Measurements from ENCODE around the gene SIK3. TPM values are rescaled to one million over a fixed set of nuclear protein-coding genes. Genes with fewer than 3 reads are reported as not detected.

The SIK3 gene
- total RNA-seq, 1 experiment from 2014 or later, result 17.4 TPM

DNA sequence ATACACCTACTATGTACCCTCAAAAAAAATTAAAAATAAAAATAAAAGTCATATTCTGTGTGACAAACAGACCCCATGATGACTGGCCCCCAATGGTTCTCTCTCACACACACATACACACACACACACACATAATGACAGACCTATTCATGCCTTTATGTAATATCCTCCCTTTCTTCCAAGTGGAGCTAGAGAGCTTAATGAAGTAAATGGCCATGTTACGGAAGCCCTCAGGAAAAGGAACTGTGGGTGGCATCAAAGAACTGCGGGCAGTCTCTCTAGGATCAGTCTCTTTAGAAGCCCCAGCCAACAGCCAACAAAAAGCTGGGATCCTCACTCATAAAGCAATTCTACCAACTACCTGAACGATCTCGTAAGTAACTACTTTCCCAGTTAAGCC lies 125.5 kb downstream of the SIK3 start:
- CTCF ChIA-PET, result interaction anchor here (0.5 kb wide), 1 partner anchor 158 kb away, joined by 6 read pairs; no protein-coding TSS in a partner anchor
- no TSS peak for BruUV-seq (replicated peaks)
- Mint-ChIP-seq H3K4me3 (ENCODE audit: low read depth, unreplicated experiment) (no peak overlapping the region), H3K36me3 (ENCODE audit: insufficient read depth, unreplicated experiment) (no peaks in the 10 kb centered on the region), H3K9me3 (ENCODE audit: low read depth, unreplicated experiment) (no peaks in the 10 kb centered on the region), H3K27ac (ENCODE audit: unreplicated experiment) (no peak overlapping the region), H3K4me1 (ENCODE audit: low read depth, unreplicated experiment) (no peaks in the 10 kb centered on the region), H3K27me3 (ENCODE audit: unreplicated experiment) (no peaks in the 10 kb centered on the region)
- no peak for DNase-seq
- TF ChIP-seq CTCF (IDR thresholded peaks at IDR 0.05; ENCODE audit: unreplicated experiment), result no peak
- intact Hi-C loops (cut with micrococcal nuclease; ENCODE audit: unreplicated experiment), result no loop called here

GRCh38 chr11:116970485-116971292 lies 127.5 kb downstream of the SIK3 start:
- H3K36me3 Mint-ChIP-seq (ENCODE audit: insufficient read depth, unreplicated experiment), result no peaks in the 10 kb centered on the region
- no peaks in the 10 kb centered on the region for H3K27me3 Mint-ChIP-seq (ENCODE audit: unreplicated experiment)
- no peak overlapping the region for H3K4me3 Mint-ChIP-seq (ENCODE audit: low read depth, unreplicated experiment)
- TF ChIP-seq CTCF (IDR thresholded peaks at IDR 0.05; ENCODE audit: unreplicated experiment), result no peak
- DNase-seq, result no peak
- CTCF ChIA-PET, result no interaction called here
- no peaks in the 10 kb centered on the region for H3K9me3 Mint-ChIP-seq (ENCODE audit: low read depth, unreplicated experiment)
- no peaks in the 10 kb centered on the region for H3K4me1 Mint-ChIP-seq (ENCODE audit: low read depth, unreplicated experiment)
- intact Hi-C loops (cut with micrococcal nuclease; ENCODE audit: unreplicated experiment), result no loop called here
- BruUV-seq (replicated peaks), result no TSS peak
- H3K27ac Mint-ChIP-seq (ENCODE audit: unreplicated experiment), result no peak overlapping the region

DNA sequence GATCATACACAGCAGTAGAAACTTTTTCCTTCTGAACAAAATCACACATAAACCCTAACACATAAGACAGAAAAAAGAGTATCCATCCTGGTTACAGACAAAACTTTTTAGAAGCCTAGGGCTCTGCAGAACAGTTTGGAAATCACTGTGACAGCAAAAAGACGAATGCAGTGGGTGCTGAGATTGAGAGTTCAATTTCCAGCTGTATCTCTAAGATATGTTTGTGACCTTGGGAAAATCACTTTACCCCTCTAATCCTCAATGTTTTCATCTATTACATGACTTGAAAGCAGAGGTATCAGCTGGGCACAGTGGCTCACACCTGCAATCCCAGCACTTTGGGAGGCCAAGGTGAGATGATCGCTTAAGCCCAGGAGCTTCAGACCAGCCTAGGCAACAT lies 128.5 kb downstream of the SIK3 start:
- Mint-ChIP-seq H3K36me3 (ENCODE audit: insufficient read depth, unreplicated experiment) (no peaks in the 10 kb centered on the region), H3K27ac (ENCODE audit: unreplicated experiment) (no peak overlapping the region), H3K4me3 (ENCODE audit: low read depth, unreplicated experiment) (no peak overlapping the region), H3K27me3 (ENCODE audit: unreplicated experiment) (no peaks in the 10 kb centered on the region), H3K9me3 (ENCODE audit: low read depth, unreplicated experiment) (no peaks in the 10 kb centered on the region), H3K4me1 (ENCODE audit: low read depth, unreplicated experiment) (no peaks in the 10 kb centered on the region)
- no peak for TF ChIP-seq CTCF (IDR thresholded peaks at IDR 0.05; ENCODE audit: unreplicated experiment)
- intact Hi-C loops (cut with micrococcal nuclease; ENCODE audit: unreplicated experiment), result no loop called here
- BruUV-seq (replicated peaks), result no TSS peak
- no peak for DNase-seq
- CTCF ChIA-PET, result interaction anchor here (0.7 kb wide), 1 partner anchor 250 kb away, joined by 5 read pairs; no protein-coding TSS in a partner anchor

DNA sequence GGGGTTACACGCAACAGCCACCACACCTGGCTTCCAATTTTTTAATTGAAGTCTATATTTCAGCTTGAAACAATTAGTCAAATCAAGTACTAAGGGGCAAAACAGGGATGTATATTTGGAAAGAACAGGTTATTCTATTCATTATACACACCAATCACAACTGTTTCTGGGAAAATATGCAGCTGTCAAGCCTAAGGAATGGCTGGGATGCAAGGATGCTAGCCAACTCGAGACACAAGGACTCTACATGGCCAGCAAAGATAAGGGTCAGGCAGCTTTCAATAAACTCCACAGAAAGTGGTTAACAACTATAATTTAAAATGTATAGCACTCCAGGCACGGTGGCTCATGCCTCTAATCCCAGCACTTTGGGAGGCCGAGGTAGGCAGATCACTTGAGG lies 134.0 kb downstream of the SIK3 start:
- Mint-ChIP-seq H3K4me1 (ENCODE audit: low read depth, unreplicated experiment) (no peaks in the 10 kb centered on the region), H3K9me3 (ENCODE audit: low read depth, unreplicated experiment) (no peaks in the 10 kb centered on the region), H3K4me3 (ENCODE audit: low read depth, unreplicated experiment) (no peak overlapping the region), H3K27me3 (ENCODE audit: unreplicated experiment) (no peaks in the 10 kb centered on the region), H3K36me3 (ENCODE audit: insufficient read depth, unreplicated experiment) (no peaks in the 10 kb centered on the region), H3K27ac (ENCODE audit: unreplicated experiment) (no peak overlapping the region)
- no peak for DNase-seq
- TF ChIP-seq CTCF (IDR thresholded peaks at IDR 0.05; ENCODE audit: unreplicated experiment), result no peak
- CTCF ChIA-PET, result no interaction called here
- intact Hi-C loops (cut with micrococcal nuclease; ENCODE audit: unreplicated experiment), result no loop called here
- BruUV-seq (replicated peaks), result no TSS peak
